Epidermal melanocyte (primary cell): ENCODE results near the gene COX5B.
A peak's percentile ranks its signal among the peaks of the same experiment; 100 is the strongest.
"Not testable (repeated sequence)": the region's sequence is repeated elsewhere in the genome, so short reads cannot be mapped to it uniquely, and the experiment has no call there.

Experiments used
- DNase-seq: peaks from one replicate; pipeline ENCODE4 v3.0.0; 2011; ENCODE audit warnings: low spot score; ENCODE audit not compliant: insufficient read length

Gene COX5B

GRCh38 chr2:97645695-97646629 is at the start of gene COX5B:
TSS of gene COX5B (plus strand) at chr2:97646062. CDS start at chr2:97646087, 25 bp downstream.
- peak; percentile 97 for DNase-seq

- not testable (repeated sequence) for DNase-seq
These were observed 49.7 kb upstream of the COX5B start for GRCh38 chr2:97596180-97596579.

- not testable (repeated sequence) for DNase-seq
These were observed 44.3 kb upstream of the COX5B start for GRCh38 chr2:97601537-97601936.

- not testable (repeated sequence) for DNase-seq
These were observed 40.8 kb upstream of the COX5B start for GRCh38 chr2:97605109-97605508.

GRCh38 chr2:97605524-97606339 is 40.1 kb upstream of the COX5B start:
- not testable (repeated sequence) for DNase-seq

- not testable (repeated sequence) for DNase-seq
These were observed 37.1 kb upstream of the COX5B start for GRCh38 chr2:97608745-97609144.

- not testable (repeated sequence) for DNase-seq
These were observed 34.0 kb upstream of the COX5B start for GRCh38 chr2:97611895-97612294.

- DNase-seq = not testable (repeated sequence)
These were observed 30.1 kb upstream of the COX5B start for GRCh38 chr2:97615746-97616145.

- DNase-seq = no peak
These were observed 28.0 kb upstream of the COX5B start for GRCh38 chr2:97617911-97618310.

- not testable (repeated sequence) for DNase-seq
These were observed 26.7 kb upstream of the COX5B start for GRCh38 chr2:97618939-97619827.

- DNase-seq = not testable (repeated sequence)
These were observed 25.4 kb upstream of the COX5B start for GRCh38 chr2:97620492-97620891.

- not testable (repeated sequence) for DNase-seq
These were observed 22.9 kb upstream of the COX5B start for GRCh38 chr2:97622976-97623375.

- not testable (repeated sequence) for DNase-seq
These were observed 20.4 kb upstream of the COX5B start for GRCh38 chr2:97625354-97626048.

- DNase-seq = not testable (repeated sequence)
These were observed 19.8 kb upstream of the COX5B start for GRCh38 chr2:97626049-97626430.

- DNase-seq = no peak
These were observed 1.7 kb upstream of the COX5B start for GRCh38 chr2:97644023-97644717.

GRCh38 chr2:97645112-97645694 is 659 bp upstream of the COX5B start:
- no peak for DNase-seq

- DNase-seq = no peak
These were observed 1.1 kb downstream of the COX5B start for GRCh38 chr2:97646977-97647376.

GRCh38 chr2:97651114-97651513 is 5.3 kb downstream of the COX5B start:
- no peak for DNase-seq

- no peak for DNase-seq
These were observed 7.6 kb downstream of the COX5B start for GRCh38 chr2:97653473-97653872.
